GM21390 (cell line): ENCODE measurements around the gene RBBP4.
"Not testable (repeated sequence)": the region's sequence is repeated elsewhere in the genome, so short reads cannot be mapped to it uniquely, and the experiment has no call there.

Experiments
- ATAC-seq: cut with Tn5 transposase; IDR thresholded peaks from one replicate; pipeline ENCODE4 v1.9.1; 2021; ENCODE audit not compliant: unreplicated experiment

The RBBP4 gene

GRCh38 chr1:32650752-32651460 lies at the start of gene RBBP4:
TSS of gene RBBP4 (plus strand) at chr1:32651208. CDS start at chr1:32651307, 99 bp downstream.
- ATAC-seq, result peak; percentile 72

GRCh38 chr1:32605711-32606424 lies 45.1 kb upstream of the RBBP4 start:
- ATAC-seq, result no peak

GRCh38 chr1:32606565-32607371 lies 44.2 kb upstream of the RBBP4 start:
- ATAC-seq, result no peak

- no peak for ATAC-seq
Observed at GRCh38 chr1:32609180-32609579, 41.8 kb upstream of the RBBP4 start.

GRCh38 chr1:32611859-32612188 lies 39.2 kb upstream of the RBBP4 start:
- ATAC-seq, result peak; percentile 28

- peak; percentile 83 for ATAC-seq
Observed at GRCh38 chr1:32612189-32612881, 38.7 kb upstream of the RBBP4 start.

GRCh38 chr1:32613472-32613871 lies 37.5 kb upstream of the RBBP4 start:
- no peak for ATAC-seq

- no peak for ATAC-seq
Observed at GRCh38 chr1:32618673-32619221, 32.3 kb upstream of the RBBP4 start.

GRCh38 chr1:32619701-32620485 lies 31.1 kb upstream of the RBBP4 start:
- ATAC-seq, result peak; percentile 82

- ATAC-seq, result no peak
Observed at GRCh38 chr1:32622205-32622604, 28.8 kb upstream of the RBBP4 start.

GRCh38 chr1:32622806-32623681 lies 28.0 kb upstream of the RBBP4 start:
- ATAC-seq, result no peak

- no peak for ATAC-seq
Observed at GRCh38 chr1:32623775-32624174, 27.2 kb upstream of the RBBP4 start.

- no peak for ATAC-seq
Observed at GRCh38 chr1:32626176-32626575, 24.8 kb upstream of the RBBP4 start.

- peak; percentile 76 for ATAC-seq
Observed at GRCh38 chr1:32627596-32628162, 23.3 kb upstream of the RBBP4 start.

GRCh38 chr1:32630173-32630572 lies 20.8 kb upstream of the RBBP4 start:
- not testable (repeated sequence) for ATAC-seq

GRCh38 chr1:32632829-32633228 lies 18.2 kb upstream of the RBBP4 start:
- ATAC-seq, result no peak

- ATAC-seq, result no peak
Observed at GRCh38 chr1:32635508-32636277, 15.3 kb upstream of the RBBP4 start.
